CD4-positive, alpha-beta T cell (primary cell): ENCODE measurements around the gene FHOD3. TPM values are rescaled to one million over a fixed set of nuclear protein-coding genes. Genes with fewer than 3 reads are reported as not detected.

Source experiments
- ATAC-seq: fragments of 200-7000 bp; cut with Tn5 transposase; one replicate; pipeline ENCODE4 v1.10.0; 2022; ENCODE audit warnings: mild to moderate bottlenecking; ENCODE audit not compliant: poor library complexity
- CTCF ChIA-PET: fragments of 350-600 bp; sonication (Branson Sonifier 250); formaldehyde crosslinking; loops from one replicate; lab custom pipeline; 2021; ENCODE audit warnings: antibody characterized with exemption, inconsistent platforms; lab: Charles Lee
- POLR2A ChIA-PET: fragments of 350-600 bp; sonication (Branson Sonifier 250); formaldehyde crosslinking; loops from one replicate; lab custom pipeline; 2021; ENCODE audit warnings: antibody characterized with exemption, inconsistent platforms; lab: Charles Lee
- DNase-seq, 14 experiments: peaks; one replicate each; pipeline ENCODE4 v3.0.0-alpha.2; 2013 to 2020; ENCODE audit warnings: mixed read lengths in 2 of 14
- H3K27ac ChIP-seq, 2 donors: one replicate each; pipeline versions ENCODE4 v1.5.1 to v1.7.0; 2013; ENCODE audit warnings: low read length in 2 of 2, low read depth in 1 of 2, mild to moderate bottlenecking in 1 of 2
- H3K27me3 ChIP-seq, 2 experiments: 1 replicate in 1 of 2; 2 replicates in 1 of 2; pipeline versions ENCODE4 v1.6.1 to v1.7.0; 2013; ENCODE audit warnings: low read length in 2 of 2, control low read depth in 1 of 2, mild to moderate bottlenecking in 1 of 2, moderate library complexity in 1 of 2; ENCODE audit not compliant: insufficient read depth in 2 of 2, control insufficient read depth in 1 of 2
- H3K36me3 ChIP-seq: one replicate; pipeline ENCODE4 v1.6.1; 2013; ENCODE audit warnings: low read length, control low read depth; ENCODE audit not compliant: insufficient read depth
- H3K4me1 ChIP-seq: one replicate; pipeline ENCODE4 v1.6.1; 2013; ENCODE audit warnings: low read length, control low read depth; ENCODE audit not compliant: insufficient read depth
- H3K4me3 ChIP-seq: one replicate; pipeline ENCODE4 v1.5.1; 2013; ENCODE audit warnings: mild to moderate bottlenecking, low read length, moderate library complexity
- H3K9me3 ChIP-seq, 2 experiments: 1 replicate in 1 of 2; 2 replicates in 1 of 2; pipeline versions ENCODE4 v1.6.1 to v1.7.0; 2013; ENCODE audit warnings: low read length in 2 of 2, mild to moderate bottlenecking in 2 of 2, control low read depth in 1 of 2, moderate library complexity in 1 of 2; ENCODE audit not compliant: control insufficient read depth in 1 of 2, insufficient read depth in 1 of 2
- H3K27ac Mint-ChIP-seq: one replicate; pipeline ENCODE4 v1.8.0; 2020; ENCODE audit warnings: mixed read lengths
- H3K27me3 Mint-ChIP-seq: one replicate; pipeline ENCODE4 v1.8.0; 2021; ENCODE audit warnings: mixed read lengths
- H3K36me3 Mint-ChIP-seq: one replicate; pipeline ENCODE4 v1.8.0; 2021; ENCODE audit warnings: low read depth, mixed read lengths
- H3K4me1 Mint-ChIP-seq: one replicate; pipeline ENCODE4 v1.8.0; 2021; ENCODE audit warnings: low read depth, mixed read lengths
- H3K4me3 Mint-ChIP-seq: one replicate; pipeline ENCODE4 v1.8.0; 2020; ENCODE audit warnings: mild to moderate bottlenecking, mixed read lengths
- H3K9me3 Mint-ChIP-seq: one replicate; pipeline ENCODE4 v1.8.0; 2020; ENCODE audit warnings: mixed read lengths
- CTCF ChIP-seq: fragments of 200-600 bp; IDR thresholded peaks from one replicate; pipeline ENCODE4 v1.8.0; 2022; ENCODE audit warnings: antibody characterized with exemption, mild to moderate bottlenecking
- intact Hi-C, 2 experiments: fragments of 100-400 bp; cut with DNase I in 1 of 2; cut with micrococcal nuclease in 1 of 2; formaldehyde crosslinking; loops; one replicate each; pipeline versions ENCODE4 v1.15.1 to v1.9.0; 2023 to 2025; cut with DNase I, micrococcal nuclease
- total RNA-seq, 174 experiments: library from RNA in 2 of 174; stranded (reverse) in 2 of 174; gene quantifications; one replicate each; pipeline ENCODE4 v1.2.3 and lab custom pipeline; 2021 to 2026

The FHOD3 gene
- total RNA-seq, 2 experiments from 2014 or later, result not detected

- H3K36me3 ChIP-seq, result no peaks in the 10 kb centered on the region
- no peak overlapping the region for H3K27ac ChIP-seq
- H3K4me3 Mint-ChIP-seq, result no peak overlapping the region
- no peaks in the 10 kb centered on the region for H3K9me3 Mint-ChIP-seq
- ChIA-PET POLR2A (no interaction called here), CTCF (no interaction called here)
- ATAC-seq (no peak), DNase-seq (no peak)
- H3K4me1 Mint-ChIP-seq, result no peaks in the 10 kb centered on the region
- H3K27me3 ChIP-seq, result peaks cover 28 to 63% of the 10 kb centered on the region in 2 experiments
- TF ChIP-seq CTCF, result no peak
- H3K27ac Mint-ChIP-seq, result no peak overlapping the region
- H3K4me1 ChIP-seq, result peaks cover 3% of the 10 kb centered on the region
- peaks cover 81% of the 10 kb centered on the region for H3K27me3 Mint-ChIP-seq
- no peaks in the 10 kb centered on the region for H3K9me3 ChIP-seq
- H3K36me3 Mint-ChIP-seq, result no peaks in the 10 kb centered on the region
- no peak overlapping the region for H3K4me3 ChIP-seq
- intact Hi-C loops, result no loop called here
Observed at GRCh38 chr18:36301884-36302283, 4.4 kb downstream of the FHOD3 start.

- intact Hi-C loops, result no loop called here
- Histone ChIP-seq H3K36me3 (no peaks in the 10 kb centered on the region), H3K27ac (no peak overlapping the region), H3K27me3 (peaks cover 28 to 68% of the 10 kb centered on the region in 2 experiments), H3K4me3 (no peak overlapping the region), H3K4me1 (no peaks in the 10 kb centered on the region), H3K9me3 (no peaks in the 10 kb centered on the region)
- Mint-ChIP-seq H3K27ac (no peak overlapping the region), H3K9me3 (no peaks in the 10 kb centered on the region), H3K27me3 (peaks cover 87% of the 10 kb centered on the region), H3K4me3 (no peak overlapping the region), H3K36me3 (no peaks in the 10 kb centered on the region), H3K4me1 (no peaks in the 10 kb centered on the region)
- CTCF ChIA-PET, result interaction anchor here (1.7 kb wide), 1 partner anchor 13 kb away, joined by 4 read pairs; no protein-coding TSS in a partner anchor
- ATAC-seq (no peak), DNase-seq (no peak)
- TF ChIP-seq CTCF, result no peak
- POLR2A ChIA-PET, result no interaction called here
Observed at GRCh38 chr18:36302676-36303075, 5.2 kb downstream of the FHOD3 start.

DNA sequence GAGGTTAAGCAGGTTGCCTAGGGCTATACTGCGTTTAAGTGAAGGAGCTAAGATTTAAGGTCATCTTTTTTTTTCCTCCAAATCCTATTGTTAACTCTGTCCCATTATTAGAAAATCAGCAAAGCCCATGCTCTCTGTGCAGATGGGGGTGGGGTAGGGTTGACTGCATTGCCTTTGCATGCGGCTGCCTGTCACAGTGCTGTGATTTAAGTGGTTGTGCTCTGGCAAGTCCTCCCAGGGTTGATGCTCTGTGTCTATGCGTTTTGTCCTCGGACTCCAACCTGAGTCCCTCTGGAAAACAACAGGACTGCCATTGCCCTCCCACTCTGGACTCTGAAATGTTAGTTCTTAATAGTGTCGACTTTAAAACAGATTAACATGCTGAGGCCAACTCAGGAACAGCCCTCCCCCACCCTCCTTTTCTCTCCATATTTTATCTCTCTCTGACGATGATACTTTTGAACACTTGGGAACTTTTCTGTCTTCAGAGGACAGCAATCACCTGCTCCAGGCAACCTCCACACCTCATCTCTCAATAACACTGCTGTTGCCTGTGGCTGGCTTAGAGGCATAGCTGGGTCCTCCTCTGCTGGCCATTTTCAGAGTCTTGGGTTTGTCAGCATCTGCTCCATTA is 5.8 kb downstream of the FHOD3 start:
- Histone ChIP-seq H3K27me3 (peaks cover 28 to 70% of the 10 kb centered on the region in 2 experiments), H3K27ac (no peak overlapping the region), H3K4me3 (no peak overlapping the region), H3K36me3 (no peaks in the 10 kb centered on the region), H3K9me3 (no peaks in the 10 kb centered on the region), H3K4me1 (no peaks in the 10 kb centered on the region)
- Mint-ChIP-seq H3K36me3 (no peaks in the 10 kb centered on the region), H3K9me3 (no peaks in the 10 kb centered on the region), H3K27ac (no peak overlapping the region), H3K27me3 (peaks cover 91% of the 10 kb centered on the region), H3K4me1 (no peaks in the 10 kb centered on the region), H3K4me3 (no peak overlapping the region)
- no peak for DNase-seq
- POLR2A ChIA-PET, result no interaction called here
- CTCF ChIA-PET, result interaction anchor here (1.7 kb wide), 1 partner anchor 14 kb away, joined by 4 read pairs; no protein-coding TSS in a partner anchor
- intact Hi-C loops, result no loop called here
- no peak for TF ChIP-seq CTCF
- ATAC-seq, result no peak
